SK-N-SH (cell line): ENCODE results near the gene MPIG6B. TPM values are rescaled to one million over a fixed set of nuclear protein-coding genes. Genes with fewer than 3 reads are reported as not detected.
A peak's percentile ranks its signal among the peaks of the same experiment; 100 is the strongest.

Experiments
- CTCF ChIA-PET: fragments of 300-600, 350-600 bp; formaldehyde crosslinking; extraction: SDS; loops from one replicate; lab custom pipeline; 2021; lab: Yijun Ruan, JAX
- POLR2A ChIA-PET: fragments of 350-600 bp; sonication (Branson Sonifier 250); formaldehyde crosslinking; extraction: SDS; loops from one replicate; lab custom pipeline; 2020; ENCODE audit warnings: antibody characterized with exemption, inconsistent platforms; lab: Yijun Ruan, JAX
- DNase-seq: peaks from one replicate; pipeline ENCODE4 v3.0.0; 2012
- H2AFZ ChIP-seq: fragments of 200-600 bp; sonication (generic); 2 replicates; pipeline ENCODE4 v1.8.1; 2016; ENCODE audit warnings: antibody characterized with exemption, mild to moderate bottlenecking, low read depth
- H3F3A ChIP-seq: fragments of 200-600 bp; sonication (generic); replicated peaks from 2 replicates; pipeline ENCODE3; 2016; ENCODE audit warnings: antibody characterized with exemption, mild to moderate bottlenecking; ENCODE audit not compliant: insufficient read depth
- H3K27ac ChIP-seq, 2 experiments: fragments of 200-500 bp in 1 of 2; fragments of 200-600 bp in 1 of 2; sonication (Bioruptor generic) in 1 of 2; sonication (generic), shearing (Covaris generic) in 1 of 2; 2 replicates each; pipeline versions ENCODE4 v1.5.1 to v1.6.1; 2014 to 2016; ENCODE audit warnings: low read depth in 2 of 2, inconsistent platforms in 1 of 2, low read length in 1 of 2, mild to moderate bottlenecking in 1 of 2, mixed read lengths in 1 of 2
- H3K27me3 ChIP-seq: fragments of 200-600 bp; sonication (generic), shearing (Covaris generic); 2 replicates; pipeline ENCODE4 v1.6.1; 2016; ENCODE audit warnings: mixed run types; ENCODE audit not compliant: insufficient read depth
- H3K36me3 ChIP-seq, 2 experiments: fragments of 200-500 bp in 1 of 2; fragments of 200-600 bp in 1 of 2; sonication (Bioruptor generic) in 1 of 2; sonication (generic) in 1 of 2; replicated peaks in 1 of 2; 2 replicates each; pipeline versions ENCODE3 to v1.5.1; 2014 to 2016; ENCODE audit warnings: low read length in 1 of 2, mild to moderate bottlenecking in 1 of 2; ENCODE audit not compliant: insufficient read depth in 2 of 2, control insufficient read depth in 1 of 2
- H3K4me1 ChIP-seq, 2 experiments: fragments of 200-500 bp in 1 of 2; fragments of 200-600 bp in 1 of 2; sonication (Bioruptor generic) in 1 of 2; sonication (generic), shearing (Covaris generic) in 1 of 2; 2 replicates each; pipeline versions ENCODE4 v1.5.1 to v1.6.1; 2014 to 2016; ENCODE audit warnings: low read depth in 1 of 2, low read length in 1 of 2, mixed run types in 1 of 2; ENCODE audit not compliant: insufficient read depth in 2 of 2, control insufficient read depth in 1 of 2
- H3K4me2 ChIP-seq: fragments of 200-600 bp; sonication (generic), shearing (Covaris generic); 2 replicates; pipeline ENCODE4 v1.6.1; 2017; ENCODE audit warnings: mixed run types
- H3K4me3 ChIP-seq, 2 experiments: fragments of 200-500 bp in 1 of 2; fragments of 200-600 bp in 1 of 2; sonication (Bioruptor generic) in 1 of 2; sonication (generic), shearing (Covaris generic) in 1 of 2; 2 replicates each; pipeline versions ENCODE4 v1.5.1 to v1.8.1; 2014 to 2016; ENCODE audit warnings: low read depth in 2 of 2, inconsistent platforms in 1 of 2, low read length in 1 of 2, mild to moderate bottlenecking in 1 of 2, mixed read lengths in 1 of 2, moderate library complexity in 1 of 2
- H3K79me2 ChIP-seq: fragments of 200-600 bp; sonication (generic); 2 replicates; pipeline ENCODE4 v1.8.1; 2017; ENCODE audit warnings: mild to moderate bottlenecking; ENCODE audit not compliant: insufficient read depth
- H3K9ac ChIP-seq: fragments of 200-600 bp; sonication (generic); 2 replicates; pipeline ENCODE4 v1.6.1; 2017; ENCODE audit warnings: mixed run types
- H3K9me2 ChIP-seq: fragments of 200-600 bp; sonication (generic); 2 replicates; pipeline ENCODE4 v1.6.1; 2017; ENCODE audit warnings: mixed run types
- H3K9me3 ChIP-seq: fragments of 200-600 bp; sonication (generic); 2 replicates; pipeline ENCODE4 v1.6.1; 2017; ENCODE audit warnings: mixed run types, mild to moderate bottlenecking, moderate library complexity
- H4K20me1 ChIP-seq: fragments of 200-600 bp; sonication (generic); 2 replicates; pipeline ENCODE4 v1.6.1; 2017; ENCODE audit warnings: mild to moderate bottlenecking, mixed run types; ENCODE audit not compliant: insufficient read depth
- CHD2 ChIP-seq: fragments of 150-350 bp; IDR thresholded peaks from 2 replicates; pipeline ENCODE4 v1.6.1; 2018; ENCODE audit warnings: low read length; ENCODE audit not compliant: partially characterized antibody
- FOXM1 ChIP-seq: IDR thresholded peaks from 2 replicates; pipeline ENCODE4 v1.4.0; 2012; ENCODE audit warnings: low read depth, mild to moderate bottlenecking
- JUND ChIP-seq: IDR thresholded peaks from 2 replicates; pipeline ENCODE4 v1.4.0; 2012
- MXI1 ChIP-seq: IDR thresholded peaks from 2 replicates; pipeline ENCODE4 v1.6.1; 2012; ENCODE audit warnings: mild to moderate bottlenecking, low read depth, low read length, improper control_type of control experiment
- POLR2AphosphoS5 ChIP-seq: IDR thresholded peaks from 2 replicates; pipeline ENCODE4 v1.6.1; 2012; ENCODE audit warnings: low read depth, low read length
- RCOR1 ChIP-seq: fragments of 150-350 bp; IDR thresholded peaks from 2 replicates; pipeline ENCODE4 v1.6.1; 2017; ENCODE audit warnings: antibody characterized with exemption, low read length
- REST ChIP-seq: IDR thresholded peaks from 2 replicates; pipeline ENCODE4 v1.6.1; 2012; ENCODE audit warnings: mild to moderate bottlenecking, low read depth, low read length, moderate library complexity
- RFX5 ChIP-seq: IDR thresholded peaks from 2 replicates; pipeline ENCODE4 v1.6.1; 2012; ENCODE audit warnings: mild to moderate bottlenecking, improper control_type of control experiment, low read length
- RXRA ChIP-seq: IDR thresholded peaks from 2 replicates; pipeline ENCODE4 v1.4.0; 2012; ENCODE audit warnings: low read depth, mild to moderate bottlenecking, borderline replicate concordance
- SIN3A ChIP-seq: IDR thresholded peaks from 2 replicates; pipeline ENCODE4 v1.6.1; 2012; ENCODE audit warnings: low read depth, mild to moderate bottlenecking, low read length, moderate library complexity, borderline replicate concordance
- TAF1 ChIP-seq: IDR thresholded peaks from 2 replicates; pipeline ENCODE4 v1.6.1; 2012; ENCODE audit warnings: low read depth, mild to moderate bottlenecking, low read length, moderate library complexity, borderline replicate concordance
- TEAD4 ChIP-seq: IDR thresholded peaks from 2 replicates; pipeline ENCODE4 v1.4.0; 2012; ENCODE audit warnings: mild to moderate bottlenecking, borderline replicate concordance; ENCODE audit not compliant: insufficient read depth
- YY1 ChIP-seq: IDR thresholded peaks from 2 replicates; pipeline ENCODE4 v1.4.0; 2012; ENCODE audit warnings: low read depth, mild to moderate bottlenecking
- WGBS: methylation state at CpG from one replicate; pipeline ENCODE4 v1.1.6; 2017; ENCODE audit warnings: low lambda C conversion rate; 5-methylcytosine and 5-hydroxymethylcytosine counted together
- polyA plus RNA-seq, 3 experiments: library from polyadenylated mRNA; depleted of rRNA; stranded (reverse); fragments of >200 nt; gene quantifications; 2 replicates each; pipeline ENCODE4 v1.2.3, GENCODE V29; 2012

The MPIG6B gene
- polyA plus RNA-seq, 1 of the 3 experiments (the other 2 are of a cell fraction) = not detected

DNA sequence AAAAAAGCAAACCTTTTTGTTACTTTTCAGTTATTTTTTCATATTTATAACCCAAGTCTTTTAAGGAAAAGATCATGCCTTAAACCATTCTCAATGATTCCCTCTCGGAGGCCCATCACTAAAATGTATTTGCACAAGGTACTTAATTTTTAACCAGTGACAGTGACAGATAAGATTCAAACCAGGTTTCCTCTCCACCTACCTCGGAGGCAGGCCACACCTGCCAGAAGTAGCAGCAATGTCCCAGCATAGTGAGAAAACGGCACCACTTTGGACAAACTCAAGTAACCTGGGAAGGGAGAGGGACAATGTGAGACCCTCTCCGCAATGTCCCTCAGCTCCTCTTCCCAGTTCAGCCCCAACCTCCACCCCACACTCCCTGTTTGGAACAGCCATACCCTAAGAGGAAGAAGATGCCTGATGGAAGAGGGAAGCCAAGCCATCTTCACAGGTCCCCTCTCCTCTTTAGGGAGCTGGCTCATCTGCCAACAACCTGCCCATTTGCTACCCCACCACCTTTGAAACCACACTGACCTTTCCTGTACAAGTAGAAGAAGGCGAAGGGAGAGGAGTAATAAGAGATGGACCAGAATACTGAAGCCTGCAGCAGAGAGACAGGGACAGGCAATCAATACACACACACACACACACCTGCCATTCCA is 22.3 kb upstream of the MPIG6B start:
- no peaks in the 10 kb centered on the region for H3K9me3 ChIP-seq
- H3K9ac ChIP-seq = no peak overlapping the region
- CTCF ChIA-PET = interaction anchor here (1.8 to 2.1 kb wide), 2 partner anchors 10 to 129 kb away, joined by 6 to 8 read pairs; no protein-coding TSS in a partner anchor
- no peak for DNase-seq
- WGBS = 84% methylated on average over 5 of the region's 5 CpGs
- H3K4me3 ChIP-seq = 0 out of 4 replicates have a peak overlapping the region, but pooled peaks of 1 of the 2 experiments have one; percentile 6
- H3K36me3 ChIP-seq = peaks cover 4 to 21% of the 10 kb centered on the region in 2 experiments
- H3F3A ChIP-seq = peaks cover 10% of the 10 kb centered on the region
- H3K4me1 ChIP-seq = peaks cover 0 to 15% of the 10 kb centered on the region in 2 experiments; a peak in 2 of 4 replicates
- H3K27me3 ChIP-seq = no peaks in the 10 kb centered on the region
- peak overlapping the region; percentile 97 for H3K4me2 ChIP-seq
- H3K27ac ChIP-seq = no peak overlapping the region
- H4K20me1 ChIP-seq = no peaks in the 10 kb centered on the region
- H3K9me2 ChIP-seq = no peaks in the 10 kb centered on the region
- no peak overlapping the region for H2AFZ ChIP-seq
- peaks cover 36% of the 10 kb centered on the region for H3K79me2 ChIP-seq
- TF ChIP-seq RXRA = no peak
- TF ChIP-seq RCOR1 = no peak
- TF ChIP-seq YY1 = no peak
- no peak for TF ChIP-seq TEAD4
- TF ChIP-seq JUND = no peak
- no peak for TF ChIP-seq CHD2
- TF ChIP-seq RFX5 = no peak
- no peak for TF ChIP-seq SIN3A
- TF ChIP-seq MXI1 = no peak
- TF ChIP-seq TAF1 = no peak
- no peak for TF ChIP-seq FOXM1
- no peak for TF ChIP-seq REST
- TF ChIP-seq POLR2AphosphoS5 = no peak
- TF ChIP-seq, all 33 proteins: peak for 0
- POLR2A ChIA-PET = no interaction called here
